Smooth muscle cell of the brain vasculature (primary cell): ENCODE results near the gene CKM.
"Not testable (repeated sequence)": the region's sequence is repeated elsewhere in the genome, so short reads cannot be mapped to it uniquely, and the experiment has no call there.

Experiments used
- DNase-seq: peaks from one replicate; pipeline ENCODE4 v3.0.0-alpha.2; 2012; ENCODE audit warnings: low read depth, low spot score

Gene CKM

GRCh38 chr19:45320997-45321775 lies 1.5 kb downstream of the CKM start:
- DNase-seq, result no peak

GRCh38 chr19:45315304-45315703 lies 7.4 kb downstream of the CKM start:
- DNase-seq, result no peak

- DNase-seq, result no peak
Observed at GRCh38 chr19:45314708-45315245, 7.9 kb downstream of the CKM start.

- DNase-seq, result not testable (repeated sequence)
Observed at GRCh38 chr19:45312285-45312684, 10.4 kb downstream of the CKM start.

GRCh38 chr19:45311621-45312020 lies 11.1 kb downstream of the CKM start:
- DNase-seq, result no peak

GRCh38 chr19:45309322-45309721 lies 13.4 kb downstream of the CKM start:
- DNase-seq, result not testable (repeated sequence)

GRCh38 chr19:45307361-45307760 lies 15.3 kb downstream of the CKM start:
- DNase-seq, result no peak

GRCh38 chr19:45306518-45307027 lies 16.1 kb downstream of the CKM start:
- DNase-seq, result no peak

- DNase-seq, result no peak
Observed at GRCh38 chr19:45306040-45306439, 16.6 kb downstream of the CKM start.

GRCh38 chr19:45305421-45305820 lies 17.3 kb downstream of the CKM start:
- no peak for DNase-seq

- no peak for DNase-seq
Observed at GRCh38 chr19:45305007-45305406, 17.7 kb downstream of the CKM start.

GRCh38 chr19:45304141-45304926 lies 18.3 kb downstream of the CKM start:
- no peak for DNase-seq

- no peak for DNase-seq
Observed at GRCh38 chr19:45303269-45304060, 19.2 kb downstream of the CKM start.

GRCh38 chr19:45302416-45302815 lies 20.3 kb downstream of the CKM start:
- no peak for DNase-seq

GRCh38 chr19:45299719-45300118 lies 23.0 kb downstream of the CKM start:
- no peak for DNase-seq

GRCh38 chr19:45298264-45298663 lies 24.4 kb downstream of the CKM start:
- no peak for DNase-seq

- DNase-seq, result no peak
Observed at GRCh38 chr19:45297674-45298073, 25.0 kb downstream of the CKM start.

- no peak for DNase-seq
Observed at GRCh38 chr19:45296355-45296754, 26.3 kb downstream of the CKM start.

- DNase-seq, result no peak
Observed at GRCh38 chr19:45295873-45296272, 26.8 kb downstream of the CKM start.

- DNase-seq, result no peak
Observed at GRCh38 chr19:45294291-45295029, 28.2 kb downstream of the CKM start.

- no peak for DNase-seq
Observed at GRCh38 chr19:45293682-45294081, 29.0 kb downstream of the CKM start.
